Gastroesophageal sphincter (tissue), 3 donors: ENCODE results near the gene PRKRIP1.

Source experiments
- CTCF ChIP-seq, 4 experiments: fragments of 200-600 bp in 2 of 4; fragments of 450-650 bp in 2 of 4; sonication (generic) in 1 of 4; IDR thresholded peaks; one replicate each; pipeline ENCODE4 v1.5.1; 2017 to 2019; ENCODE audit warnings: antibody characterized with exemption in 4 of 4, mild to moderate bottlenecking in 2 of 4, moderate library complexity in 2 of 4
- EP300 ChIP-seq: sonication (generic); formaldehyde crosslinking; IDR thresholded peaks from one replicate; pipeline ENCODE4 v1.6.1; 2017; ENCODE audit warnings: antibody characterized with exemption, mild to moderate bottlenecking
- POLR2A ChIP-seq, 2 donors: fragments of 450-650 bp; IDR thresholded peaks; one replicate each; pipeline ENCODE4 v1.6.1; 2017; ENCODE audit warnings: antibody characterized with exemption in 2 of 2, mild to moderate bottlenecking in 2 of 2, moderate library complexity in 1 of 2
- POLR2AphosphoS5 ChIP-seq: sonication (generic); formaldehyde crosslinking; IDR thresholded peaks from one replicate; pipeline ENCODE4 v1.6.1; 2017; ENCODE audit warnings: antibody characterized with exemption

- TF ChIP-seq POLR2A (IDR thresholded peaks at IDR 0.05): no peak
- no peak for TF ChIP-seq CTCF (IDR thresholded peaks at IDR 0.05)
- no peak for TF ChIP-seq POLR2AphosphoS5
- no peak for TF ChIP-seq EP300
These were observed 3.8 kb upstream of the PRKRIP1 start for GRCh38 chr7:102392330-102392729.
